NCI-H1092 treated with DMSO at 0.1 percent for 48 hours (cell line): ENCODE data around the gene ANKRD9.
"Not testable (repeated sequence)": the region's sequence is repeated elsewhere in the genome, so short reads cannot be mapped to it uniquely, and the experiment has no call there.

ENCODE experiments used
- DNase-seq: peaks from one replicate; lab custom pipeline; 2025; lab: John Stamatoyannopoulos, UW

The ANKRD9 gene, protein sequence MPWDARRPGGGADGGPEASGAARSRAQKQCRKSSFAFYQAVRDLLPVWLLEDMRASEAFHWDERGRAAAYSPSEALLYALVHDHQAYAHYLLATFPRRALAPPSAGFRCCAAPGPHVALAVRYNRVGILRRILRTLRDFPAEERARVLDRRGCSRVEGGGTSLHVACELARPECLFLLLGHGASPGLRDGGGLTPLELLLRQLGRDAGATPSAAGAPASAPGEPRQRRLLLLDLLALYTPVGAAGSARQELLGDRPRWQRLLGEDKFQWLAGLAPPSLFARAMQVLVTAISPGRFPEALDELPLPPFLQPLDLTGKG

DNA sequence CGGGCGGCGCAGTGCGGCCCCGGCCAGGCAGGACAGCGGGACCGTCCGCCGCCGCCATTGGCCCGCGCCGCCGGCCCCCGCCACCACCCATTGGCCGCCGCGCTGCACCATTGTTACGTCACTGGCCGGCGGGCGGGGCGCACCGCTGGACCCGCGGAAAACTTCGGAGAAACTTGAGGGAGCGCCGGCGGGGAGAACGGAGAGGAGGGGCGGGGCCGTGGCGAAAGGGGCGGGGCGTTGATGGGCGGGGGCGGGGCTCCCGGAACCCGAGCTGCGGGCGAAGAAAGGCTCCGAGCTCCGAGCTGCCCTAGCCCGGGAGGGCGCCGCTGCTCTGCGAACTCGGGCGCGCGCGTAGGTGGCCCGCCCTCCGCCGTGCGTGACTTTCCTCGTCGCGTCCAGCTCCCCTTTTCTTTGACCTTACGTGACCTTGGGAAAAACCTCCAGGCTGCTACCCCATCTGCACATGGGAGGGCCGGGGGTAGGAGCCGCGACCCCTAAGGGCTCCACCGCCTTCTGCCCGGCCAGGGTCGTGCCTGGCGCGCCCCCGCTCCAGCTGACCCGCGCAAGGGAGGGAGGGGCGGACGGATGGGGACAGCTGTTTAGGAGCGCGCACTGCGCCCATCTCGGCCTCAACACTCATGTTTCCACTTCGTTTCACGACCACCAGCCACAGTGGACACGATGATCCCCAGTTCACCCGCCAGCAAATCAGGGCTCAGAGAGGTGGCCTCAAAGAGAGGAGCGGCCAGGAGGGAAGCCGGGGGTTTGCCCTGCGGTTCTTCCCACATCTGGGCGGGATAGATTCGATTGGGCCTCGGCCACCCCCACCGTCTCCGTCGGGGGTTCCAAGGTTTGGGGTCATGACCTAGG is at the start of gene ANKRD9:
TSS of gene ANKRD9 (minus strand) at position 31 of the 870 bp plus-strand sequence. CDS start 1,887 bp downstream, outside the sequence.
- DNase-seq = peak; percentile 83

DNA sequence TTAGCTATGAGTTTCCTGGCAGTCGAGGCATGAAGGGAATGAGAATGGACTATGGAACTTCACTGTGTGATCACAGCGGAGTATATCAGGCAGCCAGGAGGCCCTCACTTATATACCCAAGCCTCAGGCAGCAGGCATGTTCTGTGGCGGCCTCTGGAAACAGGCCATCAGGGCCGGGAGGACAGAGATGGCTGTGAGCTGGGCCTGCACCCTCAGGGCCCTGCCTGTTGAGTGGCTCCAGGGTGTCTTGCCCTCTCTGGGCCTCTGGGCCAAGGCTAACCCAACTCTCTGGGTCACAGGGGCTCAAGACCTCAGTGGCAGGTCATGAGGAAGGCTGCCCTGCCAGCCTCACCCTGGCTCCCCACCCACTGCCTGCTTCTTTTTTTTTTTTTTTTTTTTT is 49.0 kb upstream of the ANKRD9 start:
- DNase-seq = no peak

DNA sequence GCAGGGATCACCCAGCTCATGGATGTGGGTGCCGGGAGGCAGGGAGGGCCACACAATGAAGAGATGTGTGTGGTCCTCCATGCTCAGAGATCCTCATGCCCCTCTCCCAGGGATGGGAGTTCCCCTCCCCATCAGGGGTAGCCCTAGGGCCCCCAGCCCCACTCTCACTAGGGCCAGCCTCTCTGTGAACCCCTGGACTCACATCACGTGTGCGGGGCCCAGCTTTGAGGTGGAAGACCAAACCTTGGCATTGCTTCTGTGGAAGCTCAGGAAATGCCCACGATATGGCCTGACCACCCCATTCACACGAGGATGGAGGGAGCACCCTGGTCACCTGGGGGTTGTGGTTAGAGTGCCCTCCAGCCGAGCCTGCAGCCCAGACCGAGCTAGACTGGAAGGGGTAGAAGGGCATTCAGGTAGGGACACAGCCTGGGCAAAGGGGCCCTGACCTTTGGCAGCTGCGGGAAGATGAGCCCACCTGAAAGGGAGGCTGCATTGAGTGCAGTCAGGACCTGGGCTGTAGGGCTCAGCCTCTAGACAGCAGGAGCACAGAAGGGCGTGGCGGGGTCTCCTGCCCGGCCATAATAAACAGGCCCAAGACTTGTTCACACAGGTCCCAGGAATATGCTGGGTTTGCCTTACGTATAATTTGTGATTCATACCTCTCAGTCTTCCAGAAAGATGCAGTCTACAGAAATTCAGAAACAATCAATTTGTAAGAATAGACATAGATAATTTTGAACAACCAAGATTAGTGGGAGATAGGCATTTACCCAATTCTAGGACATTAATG is 48.1 kb upstream of the ANKRD9 start:
- no peak for DNase-seq

DNA sequence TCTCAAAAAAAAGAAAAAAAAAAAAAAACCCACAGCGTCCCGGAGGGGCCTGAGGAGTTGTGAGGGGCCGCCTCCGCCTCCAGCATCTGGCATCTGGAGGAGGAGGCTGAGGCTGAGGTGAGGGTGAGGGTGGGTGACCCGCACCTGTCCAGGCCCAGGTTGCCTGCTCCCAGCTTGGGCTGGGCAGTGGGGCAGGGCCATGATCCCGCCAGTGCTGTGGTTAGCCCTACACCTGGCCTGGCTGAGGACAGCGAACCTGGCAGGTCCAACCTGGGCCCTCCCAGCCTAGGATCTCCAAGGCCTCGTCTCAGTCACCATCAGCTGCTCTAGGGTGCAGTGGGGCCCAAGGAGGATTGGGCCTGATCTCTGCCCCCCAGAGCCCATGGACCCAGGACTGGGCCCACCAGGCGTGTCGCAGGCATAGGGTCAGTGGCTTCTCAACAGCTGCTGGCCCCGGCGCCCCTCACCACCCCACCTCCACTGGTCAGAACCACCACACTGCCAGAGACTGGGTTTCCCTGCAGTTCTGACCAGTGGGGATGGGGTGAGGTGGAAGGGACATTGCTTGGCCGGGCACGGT is 46.6 kb upstream of the ANKRD9 start:
- DNase-seq = no peak

DNA sequence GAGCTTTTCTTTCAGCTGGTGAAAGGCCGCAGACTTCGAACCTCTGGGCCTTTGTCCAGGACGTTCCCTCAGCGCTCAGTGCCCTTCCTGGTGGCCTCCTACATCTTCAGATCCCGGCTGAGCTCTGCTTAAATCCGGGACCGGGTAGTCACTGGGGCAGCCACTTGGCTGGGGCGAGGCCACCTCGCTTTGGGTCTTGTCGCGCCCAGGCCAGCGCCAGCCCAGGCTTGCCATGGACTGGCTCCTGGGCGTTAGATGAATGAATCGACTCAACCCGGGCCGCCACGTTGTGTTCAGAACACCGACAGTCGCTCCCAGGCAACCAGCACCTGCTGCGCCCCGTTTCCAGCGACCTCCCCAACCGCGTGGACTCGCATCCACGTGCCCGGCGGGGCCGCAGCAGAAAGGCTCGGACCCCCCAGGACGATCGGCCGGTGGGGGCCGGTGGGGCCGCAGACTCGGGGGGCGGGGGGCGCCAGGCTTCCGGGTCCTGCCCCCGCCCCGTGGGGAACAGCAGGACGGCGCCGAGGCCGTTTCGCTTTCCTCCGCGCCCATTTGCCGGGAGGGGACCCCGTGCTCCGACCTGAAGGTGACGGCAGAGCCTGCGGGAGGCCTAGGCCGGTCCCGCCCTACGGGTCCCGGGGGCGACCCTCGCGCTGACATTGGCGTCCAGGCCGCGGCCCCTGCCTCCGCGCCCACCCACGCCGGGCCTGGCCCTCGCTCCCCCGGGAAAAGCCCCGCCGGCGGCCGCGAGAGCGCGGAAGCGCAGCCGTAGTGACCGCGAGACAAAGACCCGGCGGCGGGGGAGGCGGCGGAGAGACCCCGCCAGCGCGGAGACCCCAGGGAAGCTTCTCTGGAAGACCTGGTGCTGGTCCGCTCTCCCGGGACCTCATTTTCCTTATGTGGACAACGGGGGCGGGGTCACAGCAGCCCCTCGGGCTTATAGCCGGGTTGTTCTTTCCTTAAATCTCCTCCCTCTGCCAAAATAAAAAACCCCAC is 45.5 kb upstream of the ANKRD9 start:
- DNase-seq = peak; percentile 62

DNA sequence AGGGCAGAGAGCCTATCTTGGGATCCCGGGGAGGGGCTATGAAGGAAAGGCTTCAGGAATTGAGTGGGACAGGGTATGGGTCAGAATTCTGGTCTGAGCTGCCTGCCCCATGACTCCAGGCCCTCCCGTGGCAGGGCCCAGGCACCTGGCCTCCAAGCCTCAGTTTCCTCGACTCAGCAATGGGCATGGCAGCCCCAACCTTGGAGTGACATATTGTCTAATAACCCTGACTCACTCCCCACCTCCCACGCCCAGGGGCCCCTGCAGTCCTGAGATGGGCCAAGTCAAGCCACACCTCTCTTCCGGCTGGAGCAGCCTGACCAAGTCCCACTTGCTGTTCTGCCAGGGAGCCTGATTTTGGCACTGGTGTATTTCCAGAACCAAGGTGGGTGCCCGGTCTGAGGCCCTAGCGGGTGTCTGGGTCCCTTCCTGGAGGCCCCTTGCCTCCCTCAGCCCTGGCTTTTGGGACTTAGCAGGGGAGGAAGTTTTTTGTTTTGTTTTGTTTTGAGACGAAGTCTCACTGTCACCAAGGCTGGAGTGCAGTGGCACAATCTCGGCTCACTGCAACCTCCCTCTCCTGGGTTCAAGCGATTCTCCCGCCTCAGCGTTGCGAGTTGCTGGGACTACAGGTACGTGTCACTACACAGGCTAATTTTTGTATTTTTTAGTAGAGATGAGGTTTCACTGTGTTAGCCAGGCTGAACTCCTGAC is 42.6 kb upstream of the ANKRD9 start:
- no peak for DNase-seq

DNA sequence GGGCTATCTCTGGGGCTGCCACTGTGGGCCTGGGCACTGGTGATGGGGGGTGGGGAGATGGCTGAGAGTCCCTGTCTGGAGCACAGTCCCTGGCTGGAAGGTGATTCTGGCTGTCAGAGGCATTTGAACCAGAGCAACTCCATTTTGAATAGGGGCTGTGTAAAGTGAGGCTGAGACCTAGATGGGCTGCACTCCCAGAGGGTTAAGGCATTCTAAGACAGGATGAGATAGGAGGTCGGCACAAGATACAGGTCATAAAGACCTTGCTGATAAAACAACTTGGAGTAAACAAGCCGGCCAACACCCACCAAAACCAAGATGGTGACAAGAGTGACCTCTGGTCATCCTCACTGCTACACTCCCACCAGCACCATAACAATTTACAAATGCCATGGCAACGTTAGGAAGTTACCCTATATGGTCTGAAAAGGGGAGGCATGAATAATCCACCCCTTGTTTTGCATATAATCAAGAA is 41.4 kb upstream of the ANKRD9 start:
- not testable (repeated sequence) for DNase-seq

DNA sequence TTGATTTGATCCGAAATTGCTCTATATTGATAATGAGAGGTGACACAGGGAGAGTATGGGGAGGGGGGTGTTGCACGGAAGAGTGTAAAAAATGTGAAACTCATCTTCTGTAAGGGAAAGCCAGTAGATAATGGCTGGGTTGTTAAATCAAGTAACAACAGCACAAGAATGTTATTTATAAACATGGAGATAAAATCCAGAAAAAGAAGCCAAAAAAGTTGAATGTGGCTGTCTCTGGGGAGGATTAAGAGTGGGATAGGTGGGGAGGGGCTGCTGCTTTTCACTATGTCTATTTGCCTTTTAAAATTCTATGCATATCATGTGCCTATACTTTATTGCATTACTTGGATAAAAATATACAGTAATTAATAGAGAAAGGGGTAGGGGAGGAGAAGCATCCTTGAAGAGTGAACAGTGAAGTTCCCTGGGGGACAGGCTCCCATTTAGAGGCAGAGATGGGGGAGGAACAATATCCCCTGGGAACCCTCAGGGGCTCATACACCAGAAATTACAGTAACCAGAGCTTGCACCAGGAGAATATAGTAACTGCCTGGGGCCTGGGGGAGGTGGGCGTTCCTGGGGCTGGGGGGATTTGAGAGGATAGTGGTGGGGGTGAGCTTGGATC is 39.2 kb upstream of the ANKRD9 start:
- DNase-seq = no peak

DNA sequence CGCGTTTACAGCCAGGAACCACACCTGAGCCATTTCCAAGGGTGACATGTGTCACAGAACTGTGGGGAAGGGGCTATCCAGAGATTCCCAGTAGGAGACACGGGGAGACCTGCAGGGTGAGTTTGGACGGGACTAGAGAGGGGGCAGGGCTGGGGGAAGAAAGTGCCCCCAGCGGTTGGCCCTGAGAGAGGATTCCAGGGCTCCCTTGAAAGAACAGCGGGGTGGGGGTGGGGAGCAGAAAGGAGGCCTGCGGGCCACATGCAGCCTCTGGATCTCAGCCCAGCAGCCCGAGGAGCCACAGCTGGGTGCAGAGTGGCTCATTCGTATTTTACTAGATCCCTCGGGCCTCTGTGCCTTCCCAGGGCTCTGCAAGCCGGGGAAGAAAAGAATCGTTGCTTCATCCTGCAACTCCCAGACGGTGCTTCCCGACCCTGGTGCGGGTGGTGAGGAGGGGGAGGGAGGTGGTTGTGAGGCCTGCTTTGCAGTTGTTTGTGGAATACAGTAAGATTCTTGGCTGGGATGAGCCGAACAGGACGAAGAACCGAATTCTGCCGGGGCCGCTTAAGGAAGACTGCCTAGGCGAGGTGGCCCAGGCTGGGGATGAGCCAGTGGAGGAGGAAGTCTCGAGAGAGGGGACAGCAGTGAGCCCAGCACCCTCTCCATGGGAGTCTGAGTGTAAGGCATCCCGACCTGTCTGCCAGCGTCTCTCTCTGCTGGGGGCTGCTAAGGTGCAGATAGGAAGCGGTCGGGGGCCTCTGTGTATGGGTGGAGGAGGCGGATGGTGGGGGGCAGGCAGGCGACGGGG is 36.1 kb upstream of the ANKRD9 start:
- peak; percentile 4 for DNase-seq

DNA sequence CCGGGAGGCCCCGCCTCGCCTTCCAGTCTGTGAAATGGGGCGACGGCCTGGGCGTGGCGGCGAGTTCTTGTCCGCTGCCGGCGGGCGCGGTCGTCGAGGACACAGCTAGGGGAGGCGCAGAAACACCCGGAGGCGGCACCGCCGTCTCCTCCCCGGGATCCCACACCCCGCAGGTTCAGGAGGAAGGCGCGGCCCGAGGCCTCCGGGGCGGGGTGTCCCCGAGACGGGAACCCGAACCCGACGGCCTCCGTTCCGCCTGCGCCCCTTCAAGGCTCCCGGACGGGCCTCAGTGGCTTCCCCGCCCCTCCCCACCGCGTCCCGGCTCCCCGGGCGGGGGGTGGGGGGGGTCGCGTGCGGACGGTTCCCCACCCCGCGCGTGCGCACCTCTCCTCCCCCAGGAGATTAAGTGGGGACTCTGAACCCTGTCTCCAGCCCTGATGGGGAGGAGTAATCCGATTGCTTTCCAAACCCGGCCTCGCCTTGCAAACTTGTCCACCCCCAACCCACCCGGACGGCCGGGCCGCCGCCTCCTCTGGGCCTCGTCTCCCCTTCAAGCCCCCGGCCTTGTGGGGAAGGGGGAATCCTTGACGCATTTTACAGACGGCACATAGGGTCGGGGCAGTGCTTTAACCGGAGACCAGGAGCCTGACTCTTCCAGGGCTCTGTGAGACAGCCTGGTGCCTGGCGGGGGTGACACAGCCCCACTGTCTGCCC is 35.3 kb upstream of the ANKRD9 start:
- no peak for DNase-seq

DNA sequence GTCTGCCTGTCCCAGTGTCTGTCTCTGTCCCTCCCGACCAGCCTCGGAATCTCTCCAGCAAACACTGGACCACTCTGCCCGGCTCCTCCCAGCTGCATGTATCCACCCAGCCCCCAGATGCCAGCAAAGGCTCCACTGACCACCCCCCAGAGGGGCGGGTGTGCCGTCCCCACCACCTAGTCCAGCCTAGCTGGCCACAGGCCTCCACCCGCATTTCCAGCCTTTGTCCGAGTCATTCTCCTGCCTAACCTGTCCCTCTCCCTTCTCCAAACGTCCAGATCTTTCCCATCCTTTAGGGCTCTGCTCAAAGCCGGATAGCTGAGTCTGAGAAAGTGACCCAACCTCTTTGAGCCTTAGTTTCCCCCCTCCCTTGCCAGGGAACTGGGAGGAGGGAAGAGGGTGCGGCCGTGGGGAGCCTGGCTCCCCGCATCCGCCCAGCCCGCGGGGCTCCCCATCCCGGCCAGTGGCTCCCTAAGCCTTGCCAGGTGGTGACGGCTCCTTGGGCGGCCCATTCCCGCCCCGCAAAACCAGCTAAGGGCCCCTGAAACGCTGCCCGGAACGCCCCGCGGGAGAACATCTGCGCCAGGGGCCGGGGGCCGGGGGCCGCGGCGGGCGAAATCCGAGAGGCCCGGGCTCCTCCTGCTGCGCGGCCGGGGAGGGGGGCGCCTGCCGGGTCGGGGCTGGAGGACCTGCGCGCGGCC is 34.6 kb upstream of the ANKRD9 start:
- no peak for DNase-seq

DNA sequence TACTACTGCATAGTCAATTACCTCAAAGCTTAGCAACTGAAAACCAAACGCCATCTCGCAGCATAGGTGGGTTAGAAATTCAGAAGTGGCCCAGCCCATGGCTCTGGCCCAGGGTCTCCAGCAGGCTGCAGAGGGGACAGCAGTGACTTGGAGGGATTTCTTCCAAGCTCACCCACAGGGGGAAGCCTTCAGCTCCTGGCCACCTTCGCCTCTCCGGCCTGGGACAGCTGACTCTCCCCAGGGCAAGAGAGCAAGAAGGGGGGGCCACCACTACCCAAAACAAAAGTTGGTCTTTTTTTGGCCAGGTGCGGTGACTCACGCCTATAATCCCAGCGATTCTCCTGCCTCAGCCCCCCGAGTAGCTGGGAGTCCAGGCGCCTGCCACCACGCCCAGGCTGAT is 32.2 kb upstream of the ANKRD9 start:
- no peak for DNase-seq

DNA sequence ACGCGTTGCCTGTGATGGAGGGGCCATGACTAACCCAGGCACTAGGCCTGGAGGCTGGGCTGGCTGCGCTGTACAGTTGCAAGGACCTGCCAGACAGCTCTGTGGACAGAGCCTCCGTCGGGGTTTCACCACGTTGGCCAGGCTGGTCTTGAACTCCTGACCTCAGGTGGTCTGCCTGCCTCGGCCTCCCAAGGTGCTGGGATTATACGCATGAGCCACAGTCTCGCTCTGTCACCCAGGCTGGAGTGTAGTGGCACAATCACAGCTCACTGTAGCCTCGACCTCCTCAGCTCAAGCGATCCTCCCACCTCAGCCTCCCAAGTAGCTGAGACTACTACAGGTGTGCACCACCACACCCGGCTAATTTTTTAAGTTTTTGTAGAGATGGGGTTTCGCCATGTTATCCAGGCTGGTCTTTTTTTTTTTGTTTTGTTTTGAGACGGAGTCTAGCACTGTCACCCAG is 31.5 kb upstream of the ANKRD9 start:
- DNase-seq = not testable (repeated sequence)

DNA sequence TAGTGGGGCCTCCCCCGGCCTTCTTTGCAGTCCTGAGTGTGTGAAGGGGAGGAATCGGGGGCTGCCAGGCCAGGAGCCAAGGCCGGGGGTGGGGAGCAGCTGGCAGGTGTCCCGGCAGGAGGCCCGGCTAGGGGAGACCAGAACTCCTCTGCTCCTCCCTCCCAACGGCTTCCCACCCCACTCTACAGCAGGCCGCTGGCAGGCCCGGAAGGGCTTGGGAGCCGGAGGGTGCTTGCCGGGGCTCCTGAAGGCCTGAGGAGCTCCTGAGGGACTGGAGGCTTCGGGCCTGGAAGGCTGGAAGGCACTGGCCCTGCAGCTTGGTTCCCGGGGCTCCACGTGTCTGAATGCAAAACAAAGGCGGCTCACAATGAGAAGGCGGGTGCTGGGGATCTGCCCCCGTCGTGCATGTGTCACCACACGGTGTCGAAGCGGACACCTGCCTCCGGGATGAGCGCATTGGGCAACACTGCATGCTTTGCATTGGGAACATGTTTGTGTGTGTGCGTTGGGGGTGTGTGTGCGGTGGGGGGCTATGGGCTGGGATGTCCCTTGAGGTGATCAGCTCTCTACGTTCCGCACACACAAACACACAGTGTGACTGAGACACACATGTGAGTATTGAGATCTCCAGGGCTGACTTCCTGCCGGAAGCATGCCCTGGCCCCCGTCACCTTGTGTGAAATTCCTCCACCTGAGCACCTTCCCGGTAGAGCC is 30.9 kb upstream of the ANKRD9 start:
- peak; percentile 96 for DNase-seq

DNA sequence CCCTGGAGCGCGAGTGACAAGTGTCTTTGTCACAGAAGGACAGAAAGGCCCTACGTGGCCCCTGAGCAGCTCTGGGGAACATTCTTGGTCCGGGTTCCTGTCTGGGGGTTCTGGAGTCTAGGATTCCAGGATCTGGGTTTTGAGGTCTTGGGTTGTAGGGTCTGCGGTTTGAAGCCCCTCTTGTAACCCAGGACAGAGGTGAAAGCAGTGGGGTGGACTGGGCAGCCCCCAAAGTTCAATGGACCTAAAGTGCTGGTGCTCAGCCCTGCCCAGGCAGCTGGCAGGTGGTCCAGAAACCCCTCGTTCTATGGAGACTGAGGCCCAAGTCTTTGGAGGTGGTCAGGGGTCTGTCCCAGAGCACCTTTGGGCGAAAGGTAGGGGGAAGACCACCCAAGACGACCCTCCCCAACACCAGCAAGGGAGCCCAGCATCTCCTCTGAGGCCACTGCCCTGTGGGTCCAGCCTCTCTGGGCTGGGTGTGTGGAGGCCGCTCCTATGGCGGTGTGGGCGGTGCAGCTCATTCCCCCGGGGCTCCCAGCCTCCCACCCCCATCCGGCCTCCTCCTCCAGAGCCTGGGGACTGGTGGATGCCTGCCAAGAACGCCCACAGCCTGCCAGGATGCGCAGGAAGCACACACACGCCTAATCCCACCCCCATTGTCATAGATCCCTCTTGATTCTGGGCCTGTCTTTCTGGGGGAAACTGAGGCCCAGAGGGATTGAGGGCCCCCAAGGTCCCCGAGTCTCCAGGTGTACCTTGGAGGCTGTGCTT is 30.2 kb upstream of the ANKRD9 start:
- DNase-seq = peak; percentile 96
